Astrocyte of the cerebellum (primary cell): ENCODE data around the gene AFF2.

Source experiments
- DNase-seq: peaks from one replicate; pipeline ENCODE4 v3.0.0-alpha.2; 2011; ENCODE audit warnings: low read depth
- H3K4me3 ChIP-seq: 2 replicates; pipeline ENCODE4 v1.5.1; 2011; ENCODE audit warnings: mild to moderate bottlenecking, low read depth, low read length, moderate library complexity
- CTCF ChIP-seq: IDR thresholded peaks from 2 replicates; pipeline ENCODE4 v1.5.1; 2012; ENCODE audit warnings: low read length, low read depth, moderate library complexity, mild to moderate bottlenecking; ENCODE audit errors: missing control alignments
- in situ Hi-C: cut with HindIII; loops from 2 replicates; pipeline ENCODE4 v1.10.0; 2017; ENCODE audit warnings: low sequenced_read_pairs

Gene AFF2

DNA sequence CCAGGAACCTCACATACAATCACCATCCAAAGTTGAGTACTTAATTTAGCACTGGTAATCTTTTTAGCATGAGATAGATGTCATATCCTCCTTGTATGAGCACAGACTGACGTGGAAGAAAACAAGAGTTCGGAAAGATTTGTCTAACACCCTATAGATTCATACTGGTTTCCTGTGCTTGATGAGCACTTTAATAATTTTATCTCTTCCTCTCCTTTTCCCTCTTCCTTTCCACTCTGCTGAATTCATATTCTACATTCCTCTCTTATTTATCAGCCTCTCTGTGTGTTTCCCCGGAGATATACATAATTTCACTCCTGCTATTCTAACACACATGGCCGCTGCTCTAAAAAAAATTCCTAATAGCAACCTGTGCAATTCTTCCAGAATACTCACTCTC, 273.9 kb downstream of the AFF2 start:
- TF ChIP-seq CTCF: no peak
- no peak overlapping the region for H3K4me3 ChIP-seq
- DNase-seq: no peak
- in situ Hi-C loops: no loop called here

GRCh38 chrX:148784137-148784536, 283.7 kb downstream of the AFF2 start:
- no peak for DNase-seq
- no peak for TF ChIP-seq CTCF
- H3K4me3 ChIP-seq: no peak overlapping the region
- in situ Hi-C loops: no loop called here

DNA sequence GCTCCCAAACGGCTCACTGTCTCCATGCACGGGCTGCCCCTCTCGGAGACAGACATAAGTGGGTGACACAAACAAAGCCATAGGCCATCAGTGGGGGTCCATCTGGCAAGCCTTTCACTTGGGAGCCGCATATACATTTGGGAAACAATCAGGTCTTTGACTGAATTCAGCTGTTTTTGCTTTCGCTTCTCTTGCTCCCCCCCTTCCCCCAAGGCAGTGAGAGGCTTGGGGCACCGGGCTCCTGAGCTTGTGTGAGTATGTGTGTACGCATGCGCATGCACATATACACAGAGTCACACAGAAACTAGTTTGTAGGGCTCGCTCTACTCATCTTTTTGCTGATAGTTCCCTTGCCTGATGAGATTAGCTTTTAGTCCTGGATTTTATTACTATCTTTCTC, 284.4 kb downstream of the AFF2 start:
- in situ Hi-C loops: no loop called here
- TF ChIP-seq CTCF: no peak
- H3K4me3 ChIP-seq: no peak overlapping the region
- DNase-seq: no peak

DNA sequence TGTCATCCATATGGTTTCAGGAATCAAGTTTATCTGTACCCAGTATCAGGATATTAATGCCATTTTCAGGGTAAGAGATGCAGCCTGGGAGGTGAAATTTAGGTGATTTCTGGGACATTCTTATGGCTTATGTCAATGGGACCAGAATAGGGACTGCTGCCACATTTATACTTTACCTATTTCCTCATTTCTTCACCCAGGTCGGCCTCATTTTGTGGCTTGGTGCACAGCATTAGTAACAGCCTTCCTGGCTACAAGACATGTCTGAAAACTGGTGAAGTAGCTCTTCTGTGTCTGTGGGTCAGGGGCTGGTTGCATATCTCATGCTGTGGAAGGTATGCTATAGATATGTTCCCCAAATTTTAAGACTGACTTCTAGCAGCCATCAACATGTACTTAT, 284.8 kb downstream of the AFF2 start:
- no peak overlapping the region for H3K4me3 ChIP-seq
- in situ Hi-C loops: no loop called here
- DNase-seq: no peak
- TF ChIP-seq CTCF: no peak

- in situ Hi-C loops: no loop called here
- DNase-seq: no peak
- TF ChIP-seq CTCF: no peak
- H3K4me3 ChIP-seq: no peak overlapping the region
Measured at GRCh38 chrX:148788449-148788848, 288.0 kb downstream of the AFF2 start.

GRCh38 chrX:148794350-148794749, 293.9 kb downstream of the AFF2 start:
- DNase-seq: no peak
- in situ Hi-C loops: no loop called here
- no peak for TF ChIP-seq CTCF
- no peak overlapping the region for H3K4me3 ChIP-seq

DNA sequence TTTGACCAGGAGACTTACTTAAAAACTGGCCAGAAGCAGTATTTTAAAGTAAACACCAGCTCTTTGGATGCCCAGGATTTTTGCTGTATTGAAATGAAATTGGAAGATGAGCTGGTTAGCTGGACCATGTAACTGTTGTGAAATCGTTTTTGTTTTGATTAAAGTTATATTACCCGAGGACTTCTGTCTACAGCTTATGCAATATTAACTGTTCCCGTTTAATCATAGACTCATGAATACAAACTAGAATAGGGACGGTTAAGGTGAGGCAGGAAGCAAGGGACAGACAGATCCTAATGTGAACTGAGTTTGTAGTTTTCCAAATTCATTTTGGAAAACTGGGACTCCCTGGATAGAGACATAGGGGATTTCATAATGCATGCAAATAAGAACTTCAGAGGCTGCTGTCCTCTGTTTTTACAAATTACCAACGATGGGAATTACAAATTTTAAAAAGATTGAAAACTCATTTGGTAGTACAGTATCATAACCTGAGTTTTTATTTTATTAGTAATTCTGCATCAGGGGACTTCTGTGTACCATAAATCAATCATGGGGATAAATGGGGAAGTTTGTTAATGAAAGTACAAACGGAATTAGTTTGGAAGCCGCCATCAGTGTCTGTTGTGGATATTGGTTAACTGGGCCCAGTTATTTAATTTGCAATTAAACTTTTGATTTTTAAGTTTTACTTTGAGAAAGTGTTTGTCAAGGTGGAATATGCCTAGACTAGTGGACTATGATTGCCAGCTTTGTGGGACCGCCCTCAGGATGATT, 304.4 kb downstream of the AFF2 start:
- no peak for DNase-seq
- TF ChIP-seq CTCF: no peak
- in situ Hi-C loops: no loop called here
- no peak overlapping the region for H3K4me3 ChIP-seq
